HEK293 (cell line): ENCODE results near the gene CREB5.

Experiments
- CTCF ChIA-PET: fragments of 350-600 bp; formaldehyde crosslinking; extraction: SDS; loops from one replicate; lab custom pipeline; 2021; ENCODE audit warnings: antibody characterized with exemption; lab: Yijun Ruan, JAX
- POLR2A ChIA-PET: fragments of 300-600 bp; formaldehyde crosslinking; extraction: SDS; loops from one replicate; lab custom pipeline; 2020; ENCODE audit warnings: antibody characterized with exemption, inconsistent platforms; lab: Yijun Ruan, JAX
- H3K27ac ChIP-seq: fragments of 200-500 bp; sonication (Bioruptor generic); 2 replicates; pipeline ENCODE4 v1.5.1; 2014; ENCODE audit warnings: low read depth, low read length, control low read depth, inconsistent platforms; ENCODE audit errors: extremely low read depth
- H3K36me3 ChIP-seq, 2 experiments: fragments of 200-500 bp in 1 of 2; sonication (Bioruptor generic) in 1 of 2; 1 replicate in 1 of 2; 2 replicates in 1 of 2; pipeline ENCODE4 v1.5.1; 2014 to 2017; ENCODE audit warnings: inconsistent platforms in 2 of 2, low read length in 2 of 2; ENCODE audit not compliant: control insufficient read depth in 2 of 2, insufficient read depth in 1 of 2
- H3K4me1 ChIP-seq: fragments of 200-500 bp; sonication (Bioruptor generic); 2 replicates; pipeline ENCODE4 v1.5.1; 2014; ENCODE audit warnings: mild to moderate bottlenecking, low read length, inconsistent platforms; ENCODE audit not compliant: control insufficient read depth, insufficient read depth
- H3K4me3 ChIP-seq: 2 replicates; pipeline ENCODE4 v1.5.1; 2011; ENCODE audit warnings: low read depth, mild to moderate bottlenecking, control low read depth, low read length, moderate library complexity
- H3K9me3 ChIP-seq: fragments of 200-500 bp; sonication (Bioruptor generic); 2 replicates; pipeline ENCODE4 v1.5.1; 2014; ENCODE audit warnings: low read depth, low read length, inconsistent platforms; ENCODE audit not compliant: control insufficient read depth, insufficient read depth
- BCL11B ChIP-seq: fragments of 450-650 bp; formaldehyde crosslinking; IDR thresholded peaks from 2 replicates; pipeline ENCODE4 v1.5.1; 2016; ENCODE audit warnings: low read depth, missing biosample characterization, missing genetic modification characterization
- HOXC10 ChIP-seq: sonication (generic); formaldehyde crosslinking; IDR thresholded peaks from 2 replicates; pipeline ENCODE4 v1.8.1; 2023; ENCODE audit warnings: mild to moderate bottlenecking, missing genetic modification reagents
- KLF16 ChIP-seq: fragments of 450-650 bp; formaldehyde crosslinking; IDR thresholded peaks from 2 replicates; pipeline ENCODE4 v1.5.1; 2017; ENCODE audit warnings: missing biosample characterization, missing genetic modification characterization
- SALL2 ChIP-seq: fragments of 450-650 bp; formaldehyde crosslinking; IDR thresholded peaks from 2 replicates; pipeline ENCODE4 v1.5.0; 2017; ENCODE audit warnings: missing biosample characterization, mild to moderate bottlenecking, missing genetic modification characterization, borderline replicate concordance
- YY2 ChIP-seq: fragments of 450-650 bp; formaldehyde crosslinking; IDR thresholded peaks from 2 replicates; pipeline ENCODE4 v1.5.1; 2016; ENCODE audit warnings: missing biosample characterization, missing genetic modification characterization
- ZBTB20 ChIP-seq: fragments of 450-650 bp; formaldehyde crosslinking; IDR thresholded peaks from 2 replicates; pipeline ENCODE4 v1.5.1; 2016; ENCODE audit warnings: missing biosample characterization, missing genetic modification characterization
- ZBTB48 ChIP-seq: fragments of 450-650 bp; formaldehyde crosslinking; IDR thresholded peaks from 2 replicates; pipeline ENCODE4 v1.5.1; 2016; ENCODE audit warnings: missing biosample characterization, missing genetic modification characterization
- ZBTB8A ChIP-seq: fragments of 450-650 bp; formaldehyde crosslinking; IDR thresholded peaks from 2 replicates; pipeline ENCODE4 v1.5.1; 2016; ENCODE audit warnings: missing biosample characterization, missing genetic modification characterization
- ZFP37 ChIP-seq: fragments of 450-650 bp; formaldehyde crosslinking; IDR thresholded peaks from 2 replicates; pipeline ENCODE4 v1.5.1; 2016; ENCODE audit warnings: missing biosample characterization, missing genetic modification characterization
- ZNF274 ChIP-seq, 2 experiments: fragments of 200-500 bp in 1 of 2; fragments of 450-650 bp in 1 of 2; sonication (Bioruptor generic) in 1 of 2; formaldehyde crosslinking in 1 of 2; IDR thresholded peaks; 2 replicates each; pipeline versions ENCODE4 v1.5.1 to v1.6.1; 2014 to 2016; ENCODE audit warnings: borderline replicate concordance in 1 of 2, inconsistent platforms in 1 of 2, low read length in 1 of 2, missing biosample characterization in 1 of 2, missing genetic modification characterization in 1 of 2
- ZNF292 ChIP-seq: fragments of 450-650 bp; formaldehyde crosslinking; IDR thresholded peaks from 2 replicates; pipeline ENCODE4 v1.5.1; 2016; ENCODE audit warnings: low read depth, missing biosample characterization, missing genetic modification characterization, borderline replicate concordance
- ZNF423 ChIP-seq: fragments of 450-650 bp; formaldehyde crosslinking; IDR thresholded peaks from 2 replicates; pipeline ENCODE4 v1.5.1; 2016; ENCODE audit warnings: missing biosample characterization, missing genetic modification characterization
- ZNF433 ChIP-seq: fragments of 450-650 bp; formaldehyde crosslinking; IDR thresholded peaks from 2 replicates; pipeline ENCODE4 v1.5.1; 2016; ENCODE audit warnings: missing biosample characterization, missing genetic modification characterization, low read depth
- ZNF514 ChIP-seq: fragments of 450-650 bp; formaldehyde crosslinking; IDR thresholded peaks from 2 replicates; pipeline ENCODE4 v1.5.1; 2016; ENCODE audit warnings: missing biosample characterization, missing genetic modification characterization
- ZNF549 ChIP-seq: fragments of 450-650 bp; IDR thresholded peaks from 2 replicates; pipeline ENCODE4 v1.5.1; 2018; ENCODE audit warnings: missing biosample characterization, missing genetic modification characterization, mild to moderate bottlenecking, inconsistent platforms, moderate library complexity
- ZNF621 ChIP-seq: fragments of 450-650 bp; formaldehyde crosslinking; IDR thresholded peaks from 2 replicates; pipeline ENCODE4 v1.5.1; 2017; ENCODE audit warnings: missing biosample characterization, missing genetic modification characterization
- ZNF624 ChIP-seq: fragments of 450-650 bp; formaldehyde crosslinking; IDR thresholded peaks from 2 replicates; pipeline ENCODE4 v1.5.1; 2017; ENCODE audit warnings: missing biosample characterization, missing genetic modification characterization
- ZNF654 ChIP-seq: fragments of 450-650 bp; formaldehyde crosslinking; IDR thresholded peaks from 2 replicates; pipeline ENCODE4 v1.5.1; 2016; ENCODE audit warnings: low read depth, missing biosample characterization, missing genetic modification characterization
- ZNF768 ChIP-seq: fragments of 450-650 bp; formaldehyde crosslinking; IDR thresholded peaks from 2 replicates; pipeline ENCODE4 v1.5.1; 2018; ENCODE audit warnings: missing biosample characterization, mild to moderate bottlenecking, missing genetic modification characterization
- TF ChIP-seq, protein P1 (sequence below): IDR thresholded peaks from 2 replicates; pipeline ENCODE4 v1.6.1; 2011; ENCODE audit warnings: mild to moderate bottlenecking, low read depth, low read length, borderline replicate concordance
- TF ChIP-seq, protein P2 (sequence below): fragments of 450-650 bp; IDR thresholded peaks from 2 replicates; pipeline ENCODE4 v1.5.1; 2018; ENCODE audit warnings: missing biosample characterization, mild to moderate bottlenecking, missing genetic modification characterization
- TF ChIP-seq, protein P3 (sequence below): fragments of 450-650 bp; formaldehyde crosslinking; IDR thresholded peaks from 2 replicates; pipeline ENCODE4 v1.5.1; 2016; ENCODE audit warnings: missing biosample characterization, missing genetic modification characterization
- TF ChIP-seq, protein P4 (sequence below): fragments of 450-650 bp; formaldehyde crosslinking; IDR thresholded peaks from 2 replicates; pipeline ENCODE4 v1.5.1; 2016; ENCODE audit warnings: missing biosample characterization, missing genetic modification characterization, borderline replicate concordance
- TF ChIP-seq, protein P5 (sequence below): fragments of 450-650 bp; formaldehyde crosslinking; IDR thresholded peaks from 2 replicates; pipeline ENCODE4 v1.5.1; 2017; ENCODE audit warnings: missing biosample characterization, missing genetic modification characterization

CREB5 gene

DNA sequence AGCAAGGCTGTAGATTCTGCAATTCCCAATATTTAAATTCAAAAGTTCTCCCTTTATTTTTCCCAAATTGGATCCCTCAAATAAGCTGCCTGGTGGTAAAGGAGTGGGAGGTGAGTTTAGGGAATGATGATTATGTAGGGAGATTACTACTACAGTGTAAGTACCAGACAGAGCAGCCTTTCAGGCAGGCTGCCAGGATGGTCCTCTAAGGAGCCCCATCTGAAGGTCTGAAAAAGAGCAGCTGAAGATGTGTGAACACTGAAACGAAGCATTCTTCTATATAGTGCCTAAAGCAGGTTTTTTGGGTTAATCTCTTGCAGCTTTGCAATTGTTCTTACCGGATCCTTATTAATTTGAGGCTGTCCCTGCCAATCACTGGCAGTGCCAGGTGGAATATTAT is 84.7 kb downstream of the CREB5 start (continued):
- TF ChIP-seq ZNF292 (tag by site-specific recombination) = no peak
- TF ChIP-seq, protein P1, sequence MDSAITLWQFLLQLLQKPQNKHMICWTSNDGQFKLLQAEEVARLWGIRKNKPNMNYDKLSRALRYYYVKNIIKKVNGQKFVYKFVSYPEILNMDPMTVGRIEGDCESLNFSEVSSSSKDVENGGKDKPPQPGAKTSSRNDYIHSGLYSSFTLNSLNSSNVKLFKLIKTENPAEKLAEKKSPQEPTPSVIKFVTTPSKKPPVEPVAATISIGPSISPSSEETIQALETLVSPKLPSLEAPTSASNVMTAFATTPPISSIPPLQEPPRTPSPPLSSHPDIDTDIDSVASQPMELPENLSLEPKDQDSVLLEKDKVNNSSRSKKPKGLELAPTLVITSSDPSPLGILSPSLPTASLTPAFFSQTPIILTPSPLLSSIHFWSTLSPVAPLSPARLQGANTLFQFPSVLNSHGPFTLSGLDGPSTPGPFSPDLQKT = no peak
- TF ChIP-seq, all 188 proteins: peak for 0

DNA sequence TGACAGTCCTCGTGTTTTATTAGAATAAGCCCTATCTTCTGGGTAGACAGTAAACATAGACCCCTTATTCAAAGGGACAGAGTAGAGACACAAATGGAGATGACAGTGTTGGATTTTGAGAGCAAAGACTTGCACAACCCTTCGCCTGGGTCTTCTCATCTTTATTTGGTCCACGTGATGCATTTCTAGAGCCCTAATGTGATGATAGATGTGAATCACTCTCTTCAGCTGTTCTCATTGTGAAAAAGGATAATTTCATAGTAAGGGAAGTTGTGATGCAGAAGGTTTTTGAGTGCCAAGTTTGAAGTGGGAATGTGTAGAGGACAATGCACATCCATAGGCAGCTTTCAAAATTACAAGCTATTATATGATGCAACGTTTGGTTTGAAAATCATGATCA is 86.3 kb downstream of the CREB5 start:
- ChIA-PET CTCF (no interaction called here), POLR2A (no interaction called here)
- Histone ChIP-seq H3K9me3 (no peaks in the 10 kb centered on the region), H3K4me3 (no peak overlapping the region), H3K36me3 (no peaks in the 10 kb centered on the region), H3K4me1 (peaks cover 2% of the 10 kb centered on the region; the same call in 1 of the 2 replicates), H3K27ac (no peak overlapping the region)
- TF ChIP-seq ZBTB48 (tag by site-specific recombination) (no peak), ZNF621 (no peak), SALL2 (tag by site-specific recombination) (no peak), ZBTB8A (tag by site-specific recombination) (no peak), ZNF654 (tag by site-specific recombination) (no peak), HOXC10 (CRISPR knock-in tag) (no peak), ZNF624 (tag by site-specific recombination) (no peak)
- TF ChIP-seq, protein P2, sequence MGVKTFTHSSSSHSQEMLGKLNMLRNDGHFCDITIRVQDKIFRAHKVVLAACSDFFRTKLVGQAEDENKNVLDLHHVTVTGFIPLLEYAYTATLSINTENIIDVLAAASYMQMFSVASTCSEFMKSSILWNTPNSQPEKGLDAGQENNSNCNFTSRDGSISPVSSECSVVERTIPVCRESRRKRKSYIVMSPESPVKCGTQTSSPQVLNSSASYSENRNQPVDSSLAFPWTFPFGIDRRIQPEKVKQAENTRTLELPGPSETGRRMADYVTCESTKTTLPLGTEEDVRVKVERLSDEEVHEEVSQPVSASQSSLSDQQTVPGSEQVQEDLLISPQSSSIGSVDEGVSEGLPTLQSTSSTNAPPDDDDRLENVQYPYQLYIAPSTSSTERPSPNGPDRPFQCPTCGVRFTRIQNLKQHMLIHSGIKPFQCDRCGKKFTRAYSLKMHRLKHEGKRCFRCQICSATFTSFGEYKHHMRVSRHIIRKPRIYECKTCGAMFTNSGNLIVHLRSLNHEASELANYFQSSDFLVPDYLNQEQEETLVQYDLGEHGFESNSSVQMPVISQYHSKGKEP (tag by site-specific recombination) = no peak
- TF ChIP-seq, protein P3, sequence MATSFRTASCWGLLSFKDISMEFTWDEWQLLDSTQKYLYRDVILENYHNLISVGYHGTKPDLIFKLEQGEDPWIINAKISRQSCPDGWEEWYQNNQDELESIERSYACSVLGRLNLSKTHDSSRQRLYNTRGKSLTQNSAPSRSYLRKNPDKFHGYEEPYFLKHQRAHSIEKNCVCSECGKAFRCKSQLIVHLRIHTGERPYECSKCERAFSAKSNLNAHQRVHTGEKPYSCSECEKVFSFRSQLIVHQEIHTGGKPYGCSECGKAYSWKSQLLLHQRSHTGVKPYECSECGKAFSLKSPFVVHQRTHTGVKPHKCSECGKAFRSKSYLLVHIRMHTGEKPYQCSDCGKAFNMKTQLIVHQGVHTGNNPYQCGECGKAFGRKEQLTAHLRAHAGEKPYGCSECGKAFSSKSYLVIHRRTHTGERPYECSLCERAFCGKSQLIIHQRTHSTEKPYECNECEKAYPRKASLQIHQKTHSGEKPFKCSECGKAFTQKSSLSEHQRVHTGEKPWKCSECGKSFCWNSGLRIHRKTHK (tag by site-specific recombination) = no peak
- TF ChIP-seq, protein P4, sequence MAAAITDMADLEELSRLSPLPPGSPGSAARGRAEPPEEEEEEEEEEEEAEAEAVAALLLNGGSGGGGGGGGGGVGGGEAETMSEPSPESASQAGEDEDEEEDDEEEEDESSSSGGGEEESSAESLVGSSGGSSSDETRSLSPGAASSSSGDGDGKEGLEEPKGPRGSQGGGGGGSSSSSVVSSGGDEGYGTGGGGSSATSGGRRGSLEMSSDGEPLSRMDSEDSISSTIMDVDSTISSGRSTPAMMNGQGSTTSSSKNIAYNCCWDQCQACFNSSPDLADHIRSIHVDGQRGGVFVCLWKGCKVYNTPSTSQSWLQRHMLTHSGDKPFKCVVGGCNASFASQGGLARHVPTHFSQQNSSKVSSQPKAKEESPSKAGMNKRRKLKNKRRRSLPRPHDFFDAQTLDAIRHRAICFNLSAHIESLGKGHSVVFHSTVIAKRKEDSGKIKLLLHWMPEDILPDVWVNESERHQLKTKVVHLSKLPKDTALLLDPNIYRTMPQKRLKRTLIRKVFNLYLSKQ (tag by site-specific recombination) = no peak

DNA sequence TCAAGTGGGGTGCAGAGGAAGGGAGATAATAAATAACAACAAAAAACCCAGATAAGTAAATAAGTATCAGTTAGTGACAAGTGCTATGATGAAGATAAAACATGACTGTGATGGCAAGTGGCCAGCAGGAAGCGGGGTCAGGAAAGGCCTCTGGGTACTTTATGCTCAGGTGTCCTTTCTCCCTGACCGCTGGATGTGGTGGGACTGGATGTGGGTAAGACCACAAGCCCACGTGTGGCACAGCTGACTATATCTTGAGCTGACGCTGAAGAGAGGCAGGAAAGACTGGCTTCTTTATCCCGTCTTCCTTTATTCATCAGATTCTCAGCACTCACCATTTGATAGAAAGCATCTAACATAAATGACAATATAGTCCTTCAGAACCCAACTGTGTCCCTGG is 87.8 kb downstream of the CREB5 start:
- no peak for TF ChIP-seq ZNF549 (tag by site-specific recombination)
- no peaks in the 10 kb centered on the region for H3K9me3 ChIP-seq
- H3K36me3 ChIP-seq = no peaks in the 10 kb centered on the region
- no peak overlapping the region for H3K4me3 ChIP-seq
- ChIA-PET CTCF (no interaction called here), POLR2A (no interaction called here)
- H3K27ac ChIP-seq = no peak overlapping the region
- H3K4me1 ChIP-seq = peaks cover 2% of the 10 kb centered on the region; the same call in 1 of the 2 replicates

DNA sequence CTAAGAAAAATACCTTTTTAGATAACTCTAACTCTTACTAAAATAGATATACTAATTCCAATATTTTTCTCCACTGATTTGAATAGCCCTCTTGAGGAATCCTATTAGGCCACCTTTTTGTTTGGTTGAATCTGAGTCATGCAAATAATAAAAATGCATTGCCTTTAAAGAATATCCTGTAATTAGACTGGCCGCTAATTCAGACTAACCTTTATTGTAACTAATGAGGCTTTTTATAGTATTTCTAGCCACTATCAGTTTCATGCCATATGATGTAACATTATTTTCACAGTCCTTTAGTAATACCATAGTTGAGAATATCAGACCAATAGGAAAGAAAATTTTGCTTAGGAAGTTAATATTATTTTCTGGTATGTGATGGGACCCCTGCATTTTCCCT is 90.1 kb downstream of the CREB5 start:
- ChIA-PET POLR2A (no interaction called here), CTCF (no interaction called here)
- Histone ChIP-seq H3K4me1 (peaks cover 2% of the 10 kb centered on the region; the same call in 1 of the 2 replicates), H3K27ac (no peak overlapping the region), H3K4me3 (no peak overlapping the region), H3K36me3 (no peaks in the 10 kb centered on the region), H3K9me3 (no peaks in the 10 kb centered on the region)
- TF ChIP-seq ZNF433 (tag by site-specific recombination) (no peak), ZFP37 (tag by site-specific recombination) (no peak), YY2 (no peak), BCL11B (tag by site-specific recombination) (no peak), ZNF514 (no peak), KLF16 (no peak), ZNF423 (tag by site-specific recombination) (no peak), ZNF768 (no peak), ZNF274 (IDR thresholded peaks at IDR 0.05; ENCODE audit: low read length) (no peak), ZNF274 (tag by site-specific recombination; IDR thresholded peaks at IDR 0.05; ENCODE audit: borderline replicate concordance) (no peak), ZBTB20 (tag by site-specific recombination) (no peak)
- TF ChIP-seq, protein P5, sequence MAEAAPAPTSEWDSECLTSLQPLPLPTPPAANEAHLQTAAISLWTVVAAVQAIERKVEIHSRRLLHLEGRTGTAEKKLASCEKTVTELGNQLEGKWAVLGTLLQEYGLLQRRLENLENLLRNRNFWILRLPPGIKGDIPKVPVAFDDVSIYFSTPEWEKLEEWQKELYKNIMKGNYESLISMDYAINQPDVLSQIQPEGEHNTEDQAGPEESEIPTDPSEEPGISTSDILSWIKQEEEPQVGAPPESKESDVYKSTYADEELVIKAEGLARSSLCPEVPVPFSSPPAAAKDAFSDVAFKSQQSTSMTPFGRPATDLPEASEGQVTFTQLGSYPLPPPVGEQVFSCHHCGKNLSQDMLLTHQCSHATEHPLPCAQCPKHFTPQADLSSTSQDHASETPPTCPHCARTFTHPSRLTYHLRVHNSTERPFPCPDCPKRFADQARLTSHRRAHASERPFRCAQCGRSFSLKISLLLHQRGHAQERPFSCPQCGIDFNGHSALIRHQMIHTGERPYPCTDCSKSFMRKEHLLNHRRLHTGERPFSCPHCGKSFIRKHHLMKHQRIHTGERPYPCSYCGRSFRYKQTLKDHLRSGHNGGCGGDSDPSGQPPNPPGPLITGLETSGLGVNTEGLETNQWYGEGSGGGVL (tag by site-specific recombination) = no peak
